ENCODE results near the gene PA2G4. TPM values are rescaled to one million over a fixed set of nuclear protein-coding genes. Genes with fewer than 3 reads are reported as not detected.

Gene PA2G4
- total RNA-seq, 1 donor = 115 TPM

DNA sequence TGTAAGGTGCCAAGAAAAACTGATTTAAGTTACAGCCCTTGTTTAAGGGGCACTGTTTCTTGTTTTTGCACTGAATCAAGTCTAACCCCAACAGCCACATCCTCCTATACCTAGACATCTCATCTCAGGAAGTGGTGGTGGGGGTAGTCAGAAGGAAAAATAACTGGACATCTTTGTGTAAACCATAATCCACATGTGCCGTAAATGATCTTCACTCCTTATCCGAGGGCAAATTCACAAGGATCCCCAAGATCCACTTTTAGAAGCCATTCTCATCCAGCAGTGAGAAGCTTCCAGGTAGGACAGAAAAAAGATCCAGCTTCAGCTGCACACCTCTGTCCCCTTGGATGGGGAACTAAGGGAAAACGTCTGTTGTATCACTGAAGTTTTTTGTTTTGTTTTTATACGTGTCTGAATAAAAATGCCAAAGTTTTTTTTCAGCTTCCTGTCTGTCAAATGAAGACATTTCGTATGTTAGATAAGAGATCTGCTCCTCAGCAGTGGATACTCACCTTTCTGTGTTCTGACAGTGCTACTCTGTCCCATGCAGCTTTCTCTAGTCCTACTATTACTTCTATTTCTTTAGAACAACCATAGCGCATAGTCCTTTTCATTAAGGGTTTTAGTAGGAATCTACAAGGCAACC is 1.2 kb upstream of the PA2G4 start:
- Histone ChIP-seq H2AFZ (ENCODE audit: low read length) (peak overlapping the region; percentile 88), H3K4me3 (ENCODE audit: insufficient read depth, low read length) (peak overlapping the region; percentile 94), H3K4me2 (ENCODE audit: insufficient read depth, low read length) (peak overlapping the region; percentile 83), H3K79me2 (ENCODE audit: insufficient read depth, low read length) (peaks cover 36% of the 10 kb centered on the region), H3K27me3 (ENCODE audit: insufficient read depth, low read length) (no peaks in the 10 kb centered on the region), H4K20me1 (ENCODE audit: insufficient read depth, low read length) (peaks cover 3% of the 10 kb centered on the region), H3K36me3 (ENCODE audit: insufficient read depth, low read length) (peaks cover 17% of the 10 kb centered on the region), H3K9me3 (ENCODE audit: low read depth, low read length) (no peaks in the 10 kb centered on the region), H3K4me1 (ENCODE audit: insufficient read depth, low read length) (peaks cover 18% of the 10 kb centered on the region), H3K27ac (ENCODE audit: low read depth, low read length) (no peak overlapping the region)
- TF ChIP-seq, protein P1, sequence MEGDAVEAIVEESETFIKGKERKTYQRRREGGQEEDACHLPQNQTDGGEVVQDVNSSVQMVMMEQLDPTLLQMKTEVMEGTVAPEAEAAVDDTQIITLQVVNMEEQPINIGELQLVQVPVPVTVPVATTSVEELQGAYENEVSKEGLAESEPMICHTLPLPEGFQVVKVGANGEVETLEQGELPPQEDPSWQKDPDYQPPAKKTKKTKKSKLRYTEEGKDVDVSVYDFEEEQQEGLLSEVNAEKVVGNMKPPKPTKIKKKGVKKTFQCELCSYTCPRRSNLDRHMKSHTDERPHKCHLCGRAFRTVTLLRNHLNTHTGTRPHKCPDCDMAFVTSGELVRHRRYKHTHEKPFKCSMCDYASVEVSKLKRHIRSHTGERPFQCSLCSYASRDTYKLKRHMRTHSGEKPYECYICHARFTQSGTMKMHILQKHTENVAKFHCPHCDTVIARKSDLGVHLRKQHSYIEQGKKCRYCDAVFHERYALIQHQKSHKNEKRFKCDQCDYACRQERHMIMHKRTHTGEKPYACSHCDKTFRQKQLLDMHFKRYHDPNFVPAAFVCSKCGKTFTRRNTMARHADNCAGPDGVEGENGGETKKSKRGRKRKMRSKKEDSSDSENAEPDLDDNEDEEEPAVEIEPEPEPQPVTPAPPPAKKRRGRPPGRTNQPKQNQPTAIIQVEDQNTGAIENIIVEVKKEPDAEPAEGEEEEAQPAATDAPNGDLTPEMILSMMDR (IDR thresholded peaks at IDR 0.05; ENCODE audit: extremely low read depth, low read depth, low read length) = no peak
- peak; percentile 54 for DNase-seq (ENCODE audit: insufficient read length, low spot score, missing footprints)

DNA sequence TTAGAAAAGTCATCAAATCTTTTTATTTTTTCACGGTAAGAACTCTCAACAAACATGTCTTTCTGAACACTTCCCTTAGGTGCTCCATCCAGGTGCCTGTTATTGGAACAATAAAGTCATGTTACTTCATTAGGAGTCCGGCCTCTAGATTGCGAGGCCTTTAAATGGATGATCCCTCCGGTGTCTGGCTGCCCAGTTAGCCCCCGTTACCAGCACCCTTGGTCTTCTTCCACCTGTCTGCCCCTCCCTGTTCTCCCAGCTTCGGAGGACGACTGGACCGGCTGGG is 593 bp upstream of the PA2G4 start:
- Histone ChIP-seq H3K4me3 (ENCODE audit: insufficient read depth, low read length) (peak overlapping the region; percentile 94), H3K27me3 (ENCODE audit: insufficient read depth, low read length) (no peaks in the 10 kb centered on the region), H3K4me1 (ENCODE audit: insufficient read depth, low read length) (peaks cover 18% of the 10 kb centered on the region), H2AFZ (ENCODE audit: low read length) (peak overlapping the region; percentile 88), H3K4me2 (ENCODE audit: insufficient read depth, low read length) (peak overlapping the region; percentile 83), H3K27ac (ENCODE audit: low read depth, low read length) (peak overlapping the region; percentile 5), H3K9me3 (ENCODE audit: low read depth, low read length) (no peaks in the 10 kb centered on the region), H3K36me3 (ENCODE audit: insufficient read depth, low read length) (peaks cover 23% of the 10 kb centered on the region), H4K20me1 (ENCODE audit: insufficient read depth, low read length) (peaks cover 3% of the 10 kb centered on the region), H3K79me2 (ENCODE audit: insufficient read depth, low read length) (peaks cover 36% of the 10 kb centered on the region)
- TF ChIP-seq, protein P1 (IDR thresholded peaks at IDR 0.05; ENCODE audit: extremely low read depth, low read depth, low read length) = no peak
- no peak for DNase-seq (ENCODE audit: insufficient read length, low spot score, missing footprints)

DNA sequence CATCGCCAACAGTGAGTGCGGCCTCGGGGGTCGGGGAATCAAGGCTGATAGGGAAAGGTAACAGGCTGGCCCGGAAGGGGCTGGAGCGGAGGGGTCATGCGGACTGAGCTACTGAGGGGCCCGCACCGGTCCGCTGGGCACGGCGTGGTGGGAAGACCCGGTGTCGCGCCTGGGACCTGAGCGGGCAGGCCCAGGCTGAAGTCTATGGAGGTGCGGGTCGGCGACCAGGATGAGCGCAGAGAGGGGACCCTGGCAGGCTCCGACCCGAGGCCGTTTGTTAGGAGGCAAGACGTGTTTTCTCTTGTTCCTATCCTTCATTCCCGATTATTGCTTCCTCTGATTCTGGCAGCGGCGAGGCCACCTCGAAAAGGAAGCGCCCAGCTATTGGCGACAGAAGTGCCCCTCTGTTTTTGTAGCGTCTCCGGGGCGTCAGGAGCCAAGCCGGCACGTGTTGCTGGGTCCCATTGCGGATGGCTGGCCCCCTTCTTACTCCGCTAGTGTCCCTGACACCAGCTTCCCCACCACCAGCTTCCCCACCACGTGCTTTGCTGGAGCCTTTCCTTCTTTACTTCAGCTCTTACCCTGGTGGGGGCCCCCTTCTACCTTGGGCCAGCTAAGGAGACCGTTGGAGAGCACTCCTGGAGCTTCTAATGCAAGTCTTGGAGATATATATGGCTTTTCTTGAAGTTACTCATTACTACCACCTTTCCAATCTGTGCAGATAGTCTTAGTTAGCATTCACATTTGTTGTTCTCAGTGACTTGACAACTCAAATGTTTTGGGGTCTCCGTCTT is 653 bp downstream of the PA2G4 start:
- Histone ChIP-seq H3K4me3 (ENCODE audit: insufficient read depth, low read length) (peak overlapping the region; percentile 94), H3K9me3 (ENCODE audit: low read depth, low read length) (no peaks in the 10 kb centered on the region), H3K36me3 (ENCODE audit: insufficient read depth, low read length) (peaks cover 34% of the 10 kb centered on the region), H3K4me2 (ENCODE audit: insufficient read depth, low read length) (peak overlapping the region; percentile 80), H2AFZ (ENCODE audit: low read length) (peak overlapping the region; percentile 95), H3K27ac (ENCODE audit: low read depth, low read length) (peak overlapping the region; percentile 73), H4K20me1 (ENCODE audit: insufficient read depth, low read length) (peaks cover 3% of the 10 kb centered on the region), H3K4me1 (ENCODE audit: insufficient read depth, low read length) (peaks cover 18% of the 10 kb centered on the region), H3K79me2 (ENCODE audit: insufficient read depth, low read length) (peaks cover 36% of the 10 kb centered on the region), H3K27me3 (ENCODE audit: insufficient read depth, low read length) (no peaks in the 10 kb centered on the region)
- TF ChIP-seq, protein P1 (IDR thresholded peaks at IDR 0.05; ENCODE audit: extremely low read depth, low read depth, low read length) = no peak
- no peak for DNase-seq (ENCODE audit: insufficient read length, low spot score, missing footprints)

DNA sequence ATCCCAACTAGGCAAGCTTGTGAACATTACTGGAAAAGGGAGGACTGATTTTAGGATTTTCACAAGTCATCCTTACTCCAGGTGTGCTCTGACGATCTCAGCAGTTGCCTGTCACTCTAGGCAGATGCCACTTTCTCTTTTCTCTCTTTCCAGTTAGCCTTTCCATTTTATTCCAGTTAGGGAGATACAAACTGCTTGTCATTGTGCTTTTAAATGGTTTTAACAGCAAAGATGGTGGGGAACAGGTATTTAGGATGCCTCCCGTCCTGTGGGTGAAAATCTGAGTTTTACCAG is 1.2 kb downstream of the PA2G4 start:
- Histone ChIP-seq H3K9me3 (ENCODE audit: low read depth, low read length) (no peaks in the 10 kb centered on the region), H3K36me3 (ENCODE audit: insufficient read depth, low read length) (peaks cover 39% of the 10 kb centered on the region), H3K27me3 (ENCODE audit: insufficient read depth, low read length) (no peaks in the 10 kb centered on the region), H3K4me3 (ENCODE audit: insufficient read depth, low read length) (peak overlapping the region; percentile 94), H3K4me2 (ENCODE audit: insufficient read depth, low read length) (peak overlapping the region; percentile 80), H4K20me1 (ENCODE audit: insufficient read depth, low read length) (peaks cover 3% of the 10 kb centered on the region), H3K79me2 (ENCODE audit: insufficient read depth, low read length) (peaks cover 36% of the 10 kb centered on the region), H3K4me1 (ENCODE audit: insufficient read depth, low read length) (peaks cover 18% of the 10 kb centered on the region), H2AFZ (ENCODE audit: low read length) (no peak overlapping the region), H3K27ac (ENCODE audit: low read depth, low read length) (peak overlapping the region; percentile 73)
- TF ChIP-seq, protein P1 (IDR thresholded peaks at IDR 0.05; ENCODE audit: extremely low read depth, low read depth, low read length) = no peak
- DNase-seq (ENCODE audit: insufficient read length, low spot score, missing footprints) = no peak

Measured in osteoblast (primary cell).